Fibroblast of lung (primary cell): ENCODE data around the gene PIP4K2B. TPM values are rescaled to one million over a fixed set of nuclear protein-coding genes. Genes with fewer than 3 reads are reported as not detected.

Experiments used
- DNase-seq, 2 donors: peaks; one replicate each; pipeline versions ENCODE4 v3.0.0 to v3.0.0-alpha.2; 2010; ENCODE audit warnings: low read depth in 2 of 2
- H2AFZ ChIP-seq: 2 replicates; pipeline ENCODE4 v1.5.1; 2012; ENCODE audit warnings: low read length, control low read depth, inconsistent platforms
- H3K27ac ChIP-seq: 2 replicates; pipeline ENCODE4 v1.5.1; 2011; ENCODE audit warnings: low read length, control low read depth; ENCODE audit not compliant: insufficient read depth
- H3K27me3 ChIP-seq: 2 replicates; pipeline ENCODE4 v1.5.1; 2011; ENCODE audit warnings: mild to moderate bottlenecking, low read length; ENCODE audit not compliant: control insufficient read depth, insufficient read depth
- H3K36me3 ChIP-seq: 2 replicates; pipeline ENCODE4 v1.5.1; 2011; ENCODE audit warnings: low read length; ENCODE audit not compliant: control insufficient read depth, insufficient read depth
- H3K4me1 ChIP-seq: 2 replicates; pipeline ENCODE4 v1.5.1; 2011; ENCODE audit warnings: low read length; ENCODE audit not compliant: control insufficient read depth, insufficient read depth; ENCODE audit errors: extremely low read depth
- H3K4me2 ChIP-seq: 2 replicates; pipeline ENCODE4 v1.5.1; 2011; ENCODE audit warnings: low read length, control low read depth; ENCODE audit not compliant: insufficient read depth; ENCODE audit errors: extremely low read depth
- H3K4me3 ChIP-seq, 4 experiments: fragments of 200-600 bp in 1 of 4; sonication (generic) in 1 of 4; replicated peaks in 1 of 4; 2 replicates each; pipeline ENCODE4 v1.5.1; 2011 to 2016; ENCODE audit warnings: low read length in 4 of 4, low read depth in 3 of 4, mild to moderate bottlenecking in 3 of 4, control low read depth in 2 of 4, inconsistent platforms in 1 of 4, mixed read lengths in 1 of 4; ENCODE audit not compliant: insufficient read depth in 1 of 4; ENCODE audit errors: control extremely low read depth in 1 of 4
- H3K79me2 ChIP-seq: 2 replicates; pipeline ENCODE4 v1.5.1; 2012; ENCODE audit warnings: mild to moderate bottlenecking, low read length, inconsistent platforms; ENCODE audit not compliant: control insufficient read depth, insufficient read depth
- H3K9ac ChIP-seq: 2 replicates; pipeline ENCODE4 v1.5.1; 2011; ENCODE audit warnings: mild to moderate bottlenecking, low read length, control low read depth; ENCODE audit not compliant: insufficient read depth
- H3K9me3 ChIP-seq: 2 replicates; pipeline ENCODE4 v1.5.1; 2012; ENCODE audit warnings: low read depth, low read length; ENCODE audit not compliant: control insufficient read depth, insufficient read depth
- H4K20me1 ChIP-seq: 2 replicates; pipeline ENCODE4 v1.5.1; 2011; ENCODE audit warnings: low read length; ENCODE audit not compliant: control insufficient read depth, insufficient read depth; ENCODE audit errors: extremely low read depth
- EZH2 ChIP-seq: IDR thresholded peaks from 2 replicates; pipeline ENCODE4 v1.5.1; 2012; ENCODE audit warnings: low read length, control low read depth, mild to moderate bottlenecking; ENCODE audit errors: missing control alignments
- polyA plus RNA-seq, 2 donors: library from polyadenylated mRNA; depleted of rRNA in 1 of 2; stranded (reverse) in 1 of 2; unstranded in 1 of 2; fragments of >200 nt; gene quantifications; 2 replicates each; pipeline ENCODE4 v1.2.1, GENCODE V29; 2011 to 2012; ENCODE audit warnings: missing spikeins in 1 of 2
- total RNA-seq: library from RNA; depleted of rRNA; stranded (reverse); fragments of >200 nt; gene quantifications from 2 replicates; pipeline ENCODE4 v1.2.1, GENCODE V29; 2014
- TF ChIP-seq, protein P1 (sequence below), 2 donors: IDR thresholded peaks in 1 of 2; conservative IDR thresholded peaks in 1 of 2; 1 replicate in 1 of 2; 2 replicates in 1 of 2; pipeline ENCODE4 v1.5.1; 2011 to 2012; ENCODE audit warnings: low read length in 2 of 2, control low read depth in 1 of 2, inconsistent platforms in 1 of 2, low read depth in 1 of 2, mild to moderate bottlenecking in 1 of 2

The PIP4K2B gene
- total and polyA plus RNA-seq, 2 donors (not counting 1 experiment from before 2014, with no cell fraction given): 30.6 to 43.8 TPM

GRCh38 chr17:38809828-38810227 is 10.5 kb upstream of the PIP4K2B start:
- peaks cover 21% of the 10 kb centered on the region for H3K36me3 ChIP-seq
- TF ChIP-seq EZH2: no peak
- TF ChIP-seq, protein P1, sequence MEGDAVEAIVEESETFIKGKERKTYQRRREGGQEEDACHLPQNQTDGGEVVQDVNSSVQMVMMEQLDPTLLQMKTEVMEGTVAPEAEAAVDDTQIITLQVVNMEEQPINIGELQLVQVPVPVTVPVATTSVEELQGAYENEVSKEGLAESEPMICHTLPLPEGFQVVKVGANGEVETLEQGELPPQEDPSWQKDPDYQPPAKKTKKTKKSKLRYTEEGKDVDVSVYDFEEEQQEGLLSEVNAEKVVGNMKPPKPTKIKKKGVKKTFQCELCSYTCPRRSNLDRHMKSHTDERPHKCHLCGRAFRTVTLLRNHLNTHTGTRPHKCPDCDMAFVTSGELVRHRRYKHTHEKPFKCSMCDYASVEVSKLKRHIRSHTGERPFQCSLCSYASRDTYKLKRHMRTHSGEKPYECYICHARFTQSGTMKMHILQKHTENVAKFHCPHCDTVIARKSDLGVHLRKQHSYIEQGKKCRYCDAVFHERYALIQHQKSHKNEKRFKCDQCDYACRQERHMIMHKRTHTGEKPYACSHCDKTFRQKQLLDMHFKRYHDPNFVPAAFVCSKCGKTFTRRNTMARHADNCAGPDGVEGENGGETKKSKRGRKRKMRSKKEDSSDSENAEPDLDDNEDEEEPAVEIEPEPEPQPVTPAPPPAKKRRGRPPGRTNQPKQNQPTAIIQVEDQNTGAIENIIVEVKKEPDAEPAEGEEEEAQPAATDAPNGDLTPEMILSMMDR (conservative IDR thresholded peaks at IDR 0.05 in 1 of 2, IDR thresholded peaks at IDR 0.05 in 1 of 2; ENCODE audit: low read depth in 1 of 2, low read length in 2 of 2): no peak
- H3K9ac ChIP-seq: no peak overlapping the region
- H3K4me3 ChIP-seq: no peak overlapping the region
- no peaks in the 10 kb centered on the region for H3K79me2 ChIP-seq
- H4K20me1 ChIP-seq: no peaks in the 10 kb centered on the region
- no peaks in the 10 kb centered on the region for H3K4me1 ChIP-seq
- no peaks in the 10 kb centered on the region for H3K27me3 ChIP-seq
- no peak overlapping the region for H2AFZ ChIP-seq
- H3K4me2 ChIP-seq: no peak overlapping the region
- no peak for DNase-seq
- no peaks in the 10 kb centered on the region for H3K9me3 ChIP-seq
- H3K27ac ChIP-seq: no peak overlapping the region

GRCh38 chr17:38800237-38800760 is 943 bp upstream of the PIP4K2B start:
- H3K36me3 ChIP-seq: no peaks in the 10 kb centered on the region
- TF ChIP-seq EZH2: no peak
- TF ChIP-seq, protein P1 (conservative IDR thresholded peaks at IDR 0.05 in 1 of 2, IDR thresholded peaks at IDR 0.05 in 1 of 2; ENCODE audit: low read depth in 1 of 2, low read length in 2 of 2): no peak
- H3K27me3 ChIP-seq: no peaks in the 10 kb centered on the region
- no peak overlapping the region for H2AFZ ChIP-seq
- peak overlapping the region; percentile 76 for H3K4me2 ChIP-seq
- DNase-seq: peak in 1 of 2 donors; percentile 9
- H3K79me2 ChIP-seq: peaks cover 38% of the 10 kb centered on the region
- H3K9ac ChIP-seq: peak overlapping the region; percentile 98
- peak overlapping the region; percentile 96 for H3K27ac ChIP-seq
- H4K20me1 ChIP-seq: no peaks in the 10 kb centered on the region
- peaks cover 11% of the 10 kb centered on the region for H3K4me1 ChIP-seq
- peak overlapping the region; percentile 54 to 80 (median 68) for H3K4me3 ChIP-seq
- H3K9me3 ChIP-seq: no peaks in the 10 kb centered on the region

DNA sequence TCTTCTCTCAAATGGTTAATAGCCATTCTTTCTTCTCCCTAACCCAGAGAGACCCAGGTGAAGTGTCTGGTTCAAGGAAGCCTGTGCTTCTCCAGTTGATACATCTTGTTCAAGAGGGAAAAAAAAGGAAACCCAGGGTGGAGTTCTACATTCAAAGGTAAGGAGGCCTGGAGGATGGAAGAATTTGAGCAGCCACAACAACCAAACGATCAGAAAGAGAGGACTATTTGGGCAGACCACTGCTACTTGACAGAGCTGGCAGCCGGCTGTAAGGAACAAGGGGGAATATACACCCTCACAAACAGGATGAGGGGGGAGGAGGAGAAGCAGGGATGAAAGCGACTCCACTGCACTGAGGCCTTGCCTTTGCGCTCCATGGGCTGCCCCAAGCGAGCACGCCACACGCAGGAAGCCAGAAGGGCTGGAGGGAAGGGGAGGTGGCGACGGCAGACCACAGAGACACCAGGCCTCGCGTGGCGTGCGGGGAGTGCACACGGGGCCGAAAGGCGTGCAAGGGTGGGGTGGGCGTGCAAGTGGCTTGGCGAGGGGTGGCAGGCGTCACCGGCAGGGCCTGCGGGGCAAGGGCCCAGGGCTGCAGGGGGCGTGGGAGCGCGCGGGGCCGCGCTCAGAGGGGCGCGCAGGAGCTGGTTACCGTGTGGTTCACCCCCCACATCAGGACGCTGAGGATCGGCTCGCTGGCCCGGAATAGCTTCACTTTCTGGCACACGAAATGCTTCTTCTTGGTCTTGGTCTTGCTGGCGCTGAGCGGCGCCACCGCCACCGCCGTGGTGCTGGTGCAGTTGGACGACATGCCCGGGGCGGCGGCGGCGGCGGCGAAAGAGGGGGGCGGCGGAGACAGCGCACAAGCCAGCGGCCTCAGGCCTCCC is 499 bp downstream of the PIP4K2B start:
- peak; percentile 44 to 58 for DNase-seq
- TF ChIP-seq EZH2: no peak
- TF ChIP-seq, protein P1 (conservative IDR thresholded peaks at IDR 0.05 in 1 of 2, IDR thresholded peaks at IDR 0.05 in 1 of 2; ENCODE audit: low read depth in 1 of 2, low read length in 2 of 2): no peak
- Histone ChIP-seq H3K27me3 (no peaks in the 10 kb centered on the region), H3K9ac (peak overlapping the region; percentile 71), H3K36me3 (no peaks in the 10 kb centered on the region), H3K27ac (peak overlapping the region; percentile 96), H3K4me3 (peak overlapping the region; percentile 54 to 85 (median 80)), H2AFZ (peak overlapping the region; percentile 66), H3K4me2 (peak overlapping the region; percentile 79), H4K20me1 (no peaks in the 10 kb centered on the region), H3K79me2 (peaks cover 46% of the 10 kb centered on the region), H3K4me1 (peaks cover 11% of the 10 kb centered on the region), H3K9me3 (no peaks in the 10 kb centered on the region)
